Stimulated activated CD4-positive, alpha-beta T cell treated with anti-CD3 and anti-CD28 coated beads, Interleukin-12 subunit alpha, Interleukin-12 subunit beta, amount 100 ng/mL, for 4 hours (primary cell): ENCODE data around the gene PDE4B.
A peak's percentile ranks its signal among the peaks of the same experiment; 100 is the strongest.

Source experiments
- DNase-seq: peaks from one replicate; pipeline ENCODE4 v3.0.0-alpha.2; 2020

Gene PDE4B

GRCh38 chr1:66350001-66350547 is 557.4 kb downstream of the PDE4B start:
- DNase-seq: peak; percentile 38

- DNase-seq: no peak
Measured at GRCh38 chr1:66351478-66351877, 558.8 kb downstream of the PDE4B start.

GRCh38 chr1:66351913-66352312 is 559.2 kb downstream of the PDE4B start:
- DNase-seq: no peak

GRCh38 chr1:66352792-66353191 is 560.1 kb downstream of the PDE4B start:
- no peak for DNase-seq

GRCh38 chr1:66353257-66353656 is 560.6 kb downstream of the PDE4B start:
- no peak for DNase-seq

- DNase-seq: no peak
Measured at GRCh38 chr1:66354311-66355201, 561.9 kb downstream of the PDE4B start.

- DNase-seq: no peak
Measured at GRCh38 chr1:66355756-66356155, 563.1 kb downstream of the PDE4B start.

- DNase-seq: no peak
Measured at GRCh38 chr1:66356605-66357004, 563.9 kb downstream of the PDE4B start.

GRCh38 chr1:66357021-66357420 is 564.3 kb downstream of the PDE4B start:
- DNase-seq: no peak

- DNase-seq: no peak
Measured at GRCh38 chr1:66357478-66358197, 564.9 kb downstream of the PDE4B start.

- no peak for DNase-seq
Measured at GRCh38 chr1:66359269-66359668, 566.6 kb downstream of the PDE4B start.

GRCh38 chr1:66359815-66360214 is 567.1 kb downstream of the PDE4B start:
- DNase-seq: no peak

- no peak for DNase-seq
Measured at GRCh38 chr1:66360285-66360724, 567.6 kb downstream of the PDE4B start.

- DNase-seq: no peak
Measured at GRCh38 chr1:66364578-66365391, 572.1 kb downstream of the PDE4B start.

- DNase-seq: no peak
Measured at GRCh38 chr1:66365635-66366034, 572.9 kb downstream of the PDE4B start.

- DNase-seq: no peak
Measured at GRCh38 chr1:66366634-66367033, 573.9 kb downstream of the PDE4B start.

- no peak for DNase-seq
Measured at GRCh38 chr1:66367369-66367768, 574.7 kb downstream of the PDE4B start.

GRCh38 chr1:66368261-66368660 is 575.6 kb downstream of the PDE4B start:
- no peak for DNase-seq

- no peak for DNase-seq
Measured at GRCh38 chr1:66370462-66370971, 577.8 kb downstream of the PDE4B start.

GRCh38 chr1:66371233-66372005 is 578.7 kb downstream of the PDE4B start:
- no peak for DNase-seq

- no peak for DNase-seq
Measured at GRCh38 chr1:66372522-66373101, 579.9 kb downstream of the PDE4B start.
